HG03457 (cell line): ENCODE results near the gene AQP5.
"Not testable (repeated sequence)": the region's sequence is repeated elsewhere in the genome, so short reads cannot be mapped to it uniquely, and the experiment has no call there.

Experiments used
- ATAC-seq: cut with Tn5 transposase; IDR thresholded peaks from one replicate; pipeline ENCODE4 v1.9.1; 2021; ENCODE audit warnings: moderate number of reproducible peaks; ENCODE audit not compliant: unreplicated experiment

AQP5 gene

GRCh38 chr12:49979016-49979586 lies 17.4 kb downstream of the AQP5 start:
- no peak for ATAC-seq

- ATAC-seq, result no peak
Measured at GRCh38 chr12:49979791-49980190, 18.1 kb downstream of the AQP5 start.

- ATAC-seq, result no peak
Measured at GRCh38 chr12:49980501-49981349, 19.1 kb downstream of the AQP5 start.

GRCh38 chr12:49982246-49983087 lies 20.8 kb downstream of the AQP5 start:
- no peak for ATAC-seq

GRCh38 chr12:49983892-49984291 lies 22.2 kb downstream of the AQP5 start:
- ATAC-seq, result no peak

- ATAC-seq, result no peak
Measured at GRCh38 chr12:49984476-49985359, 23.0 kb downstream of the AQP5 start.

GRCh38 chr12:49985981-49986380 lies 24.3 kb downstream of the AQP5 start:
- no peak for ATAC-seq

GRCh38 chr12:49986476-49986875 lies 24.8 kb downstream of the AQP5 start:
- ATAC-seq, result not testable (repeated sequence)

- ATAC-seq, result no peak
Measured at GRCh38 chr12:49987625-49988303, 26.1 kb downstream of the AQP5 start.

- not testable (repeated sequence) for ATAC-seq
Measured at GRCh38 chr12:49989400-49989799, 27.7 kb downstream of the AQP5 start.

- ATAC-seq, result no peak
Measured at GRCh38 chr12:49990273-49990672, 28.6 kb downstream of the AQP5 start.

- no peak for ATAC-seq
Measured at GRCh38 chr12:49998453-49998852, 36.8 kb downstream of the AQP5 start.

- ATAC-seq, result no peak
Measured at GRCh38 chr12:50003595-50003994, 41.9 kb downstream of the AQP5 start.

- no peak for ATAC-seq
Measured at GRCh38 chr12:50004696-50005095, 43.0 kb downstream of the AQP5 start.

GRCh38 chr12:50005175-50005574 lies 43.5 kb downstream of the AQP5 start:
- no peak for ATAC-seq

GRCh38 chr12:50006280-50006679 lies 44.6 kb downstream of the AQP5 start:
- no peak for ATAC-seq

- ATAC-seq, result no peak
Measured at GRCh38 chr12:50006754-50007442, 45.2 kb downstream of the AQP5 start.

GRCh38 chr12:50013361-50014147 lies 51.9 kb downstream of the AQP5 start:
- no peak for ATAC-seq

GRCh38 chr12:50014342-50014741 lies 52.7 kb downstream of the AQP5 start:
- no peak for ATAC-seq
